HG02973 (cell line): Measurements from ENCODE around the gene ZNF500.

Experiments
- ATAC-seq: cut with Tn5 transposase; IDR thresholded peaks from one replicate; pipeline ENCODE4 v1.9.1; 2021; ENCODE audit warnings: moderate library complexity; ENCODE audit not compliant: unreplicated experiment

The ZNF500 gene

GRCh38 chr16:4713663-4714501 is 53.1 kb downstream of the ZNF500 start:
- ATAC-seq: no peak

GRCh38 chr16:4709481-4709880 is 57.5 kb downstream of the ZNF500 start:
- ATAC-seq: no peak

- no peak for ATAC-seq
Measured at GRCh38 chr16:4706871-4707270, 60.1 kb downstream of the ZNF500 start.

- no peak for ATAC-seq
Measured at GRCh38 chr16:4704913-4705312, 62.0 kb downstream of the ZNF500 start.

DNA sequence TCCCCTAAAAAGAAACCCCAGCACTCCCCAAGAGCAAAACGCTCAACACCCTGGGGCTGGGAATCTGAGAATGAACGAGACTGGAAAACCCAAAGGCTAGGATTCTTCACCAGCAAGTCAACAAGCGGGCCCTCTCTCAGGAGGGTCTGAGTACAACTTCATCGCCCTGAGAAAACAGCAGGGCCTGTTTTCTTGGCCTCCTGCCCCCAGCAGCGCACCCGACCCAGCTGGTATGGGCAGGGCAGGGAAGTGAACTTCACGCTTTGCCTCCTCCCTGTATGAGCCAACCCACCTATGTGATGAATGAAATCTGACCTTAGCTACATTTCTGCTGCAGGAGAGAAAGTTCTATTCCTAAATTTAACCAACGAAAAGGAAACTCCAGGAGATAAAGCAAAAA is 62.5 kb downstream of the ZNF500 start:
- no peak for ATAC-seq

GRCh38 chr16:4703906-4704305 is 63.1 kb downstream of the ZNF500 start:
- no peak for ATAC-seq

DNA sequence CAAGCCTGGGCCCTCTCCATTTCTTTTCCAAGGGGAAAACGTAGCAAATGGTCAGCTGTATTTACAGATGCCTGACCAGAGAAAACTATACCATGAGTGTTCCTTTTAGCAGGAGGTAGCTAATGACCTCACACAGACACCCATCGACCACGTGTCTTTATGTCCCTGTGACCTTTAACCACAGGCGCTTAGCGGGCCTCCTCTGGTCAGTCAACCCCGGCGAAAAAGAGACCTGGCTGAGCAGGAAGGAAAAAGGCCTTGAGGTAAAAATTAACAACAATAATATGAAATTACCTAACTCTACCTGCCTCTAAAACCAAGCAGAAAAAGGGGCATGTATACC is 64.5 kb downstream of the ZNF500 start:
- no peak for ATAC-seq

DNA sequence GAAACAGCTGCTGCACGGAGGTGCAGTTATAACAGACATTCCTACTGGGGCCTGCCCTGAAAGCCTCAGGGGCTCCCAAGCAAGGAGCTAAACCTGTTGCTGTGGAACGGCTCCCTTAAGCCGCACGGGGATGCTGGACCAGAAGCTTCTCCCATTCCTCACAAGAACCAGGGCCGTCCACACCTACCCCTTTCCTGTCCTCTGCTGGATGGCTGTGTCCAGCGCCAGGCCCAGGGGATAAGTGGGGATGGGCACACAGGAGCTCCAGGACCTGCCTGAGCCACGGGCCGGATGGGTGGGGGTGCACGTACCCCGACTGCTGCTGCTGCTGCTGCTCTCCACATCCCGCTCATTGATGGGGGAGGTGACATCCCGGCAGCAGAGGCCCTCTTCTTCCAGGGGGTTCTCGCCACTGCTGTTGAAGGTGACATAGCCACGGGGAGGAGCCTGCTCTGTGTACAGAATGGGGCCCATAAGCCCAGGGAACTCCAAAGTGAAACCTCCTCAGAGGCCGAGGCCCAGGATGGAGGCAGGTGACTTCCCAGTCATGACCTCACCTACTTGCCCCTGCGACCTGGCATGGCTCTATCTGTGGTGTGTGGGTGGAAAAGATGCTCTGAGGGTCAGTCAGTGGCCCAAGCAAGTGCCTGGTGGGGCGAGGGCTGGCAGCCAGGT is 65.0 kb downstream of the ZNF500 start:
- ATAC-seq: no peak

- no peak for ATAC-seq
Measured at GRCh38 chr16:4700997-4701743, 65.8 kb downstream of the ZNF500 start.

GRCh38 chr16:4700380-4700996 is 66.5 kb downstream of the ZNF500 start:
- no peak for ATAC-seq

DNA sequence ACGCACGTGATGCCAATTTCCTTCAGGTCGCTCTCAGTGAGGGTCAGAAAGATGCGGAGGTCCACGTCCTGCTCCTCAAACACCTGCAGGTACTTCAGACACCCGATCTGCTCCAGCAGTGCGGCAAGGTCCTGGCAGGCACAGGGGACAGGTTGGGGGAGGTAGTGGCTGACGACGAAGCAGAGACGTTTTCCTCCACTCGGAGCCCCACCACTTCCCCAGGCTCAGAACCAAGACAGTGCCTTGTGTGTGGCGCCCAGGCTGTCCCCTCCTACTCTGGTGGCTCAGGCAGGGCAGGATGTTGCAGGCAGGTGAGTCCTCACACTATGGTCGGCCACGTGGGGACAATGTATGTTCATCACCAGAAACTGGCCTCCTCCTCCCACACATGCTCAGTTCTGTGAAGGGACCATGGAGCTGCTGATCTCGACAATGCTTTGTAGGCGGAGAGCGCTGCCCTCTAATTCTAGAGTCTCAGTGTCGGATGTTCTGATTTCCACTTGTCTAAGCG is 67.9 kb downstream of the ZNF500 start:
- no peak for ATAC-seq

- ATAC-seq: no peak
Measured at GRCh38 chr16:4698321-4699045, 68.5 kb downstream of the ZNF500 start.
